GM18867 (cell line): ENCODE measurements around the gene DRD4.
"Not testable (repeated sequence)": the region's sequence is repeated elsewhere in the genome, so short reads cannot be mapped to it uniquely, and the experiment has no call there.

ENCODE experiments used
- ATAC-seq: cut with Tn5 transposase; IDR thresholded peaks from one replicate; pipeline ENCODE4 v1.9.1; 2021; ENCODE audit warnings: mild to moderate bottlenecking, moderate library complexity; ENCODE audit not compliant: unreplicated experiment

The DRD4 gene

DNA sequence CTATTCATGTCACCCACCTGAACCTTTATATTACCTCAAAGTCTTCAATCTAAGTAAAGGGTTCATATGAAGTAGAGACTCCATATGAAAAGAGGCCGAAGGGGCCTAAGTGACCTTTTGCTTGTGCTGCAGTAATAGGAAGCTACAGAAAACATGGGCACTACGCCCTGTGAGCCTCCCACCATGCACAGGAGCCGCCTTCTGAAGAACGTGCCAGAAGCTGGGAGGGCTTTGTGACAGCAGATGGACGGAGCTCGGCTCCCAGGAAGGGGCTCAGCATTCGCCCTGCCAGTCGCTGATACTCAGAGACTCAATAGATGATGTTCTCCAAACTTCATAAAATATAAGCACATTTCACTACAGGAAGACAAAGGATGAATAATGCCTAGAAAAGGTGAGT is 36.8 kb downstream of the DRD4 start:
- no peak for ATAC-seq

DNA sequence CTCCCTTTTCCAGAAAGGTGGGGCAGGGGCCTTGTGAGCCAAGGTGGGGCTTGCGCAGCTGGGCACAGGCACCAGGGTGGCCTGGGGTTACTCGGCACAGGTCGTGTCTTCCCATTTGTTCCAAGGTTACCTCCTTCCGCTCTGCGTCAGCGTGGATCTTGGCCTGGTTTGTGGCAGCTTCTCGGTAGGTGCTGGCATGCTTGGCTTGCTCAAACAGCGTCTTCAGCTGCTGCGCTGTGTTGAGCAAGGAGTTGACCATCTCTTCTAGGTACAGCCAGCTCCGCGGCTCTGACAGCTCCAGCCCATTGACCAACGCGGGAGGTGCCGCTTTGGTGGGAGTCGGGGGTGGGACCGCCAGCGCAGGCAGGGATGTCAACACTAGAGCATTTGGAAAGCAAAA is 37.3 kb downstream of the DRD4 start:
- ATAC-seq: no peak

DNA sequence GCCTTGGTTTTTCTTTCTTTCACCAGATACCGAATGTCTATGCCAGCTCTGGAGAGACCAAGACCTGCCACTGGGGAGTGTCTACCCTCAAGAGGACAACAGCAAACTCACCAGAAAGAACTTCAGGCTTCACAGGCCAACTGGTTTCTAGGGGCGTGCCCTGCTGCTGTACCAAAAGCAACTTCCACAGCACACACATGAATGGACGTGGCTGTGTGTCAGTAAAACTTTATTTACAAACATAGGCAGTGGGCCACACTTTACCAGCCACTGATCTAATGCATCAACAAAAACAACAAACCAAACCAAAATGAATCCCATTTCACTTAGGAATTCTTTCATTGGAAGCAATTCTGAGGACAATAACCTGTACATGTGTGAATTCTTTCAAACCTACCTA is 41.2 kb downstream of the DRD4 start:
- no peak for ATAC-seq

DNA sequence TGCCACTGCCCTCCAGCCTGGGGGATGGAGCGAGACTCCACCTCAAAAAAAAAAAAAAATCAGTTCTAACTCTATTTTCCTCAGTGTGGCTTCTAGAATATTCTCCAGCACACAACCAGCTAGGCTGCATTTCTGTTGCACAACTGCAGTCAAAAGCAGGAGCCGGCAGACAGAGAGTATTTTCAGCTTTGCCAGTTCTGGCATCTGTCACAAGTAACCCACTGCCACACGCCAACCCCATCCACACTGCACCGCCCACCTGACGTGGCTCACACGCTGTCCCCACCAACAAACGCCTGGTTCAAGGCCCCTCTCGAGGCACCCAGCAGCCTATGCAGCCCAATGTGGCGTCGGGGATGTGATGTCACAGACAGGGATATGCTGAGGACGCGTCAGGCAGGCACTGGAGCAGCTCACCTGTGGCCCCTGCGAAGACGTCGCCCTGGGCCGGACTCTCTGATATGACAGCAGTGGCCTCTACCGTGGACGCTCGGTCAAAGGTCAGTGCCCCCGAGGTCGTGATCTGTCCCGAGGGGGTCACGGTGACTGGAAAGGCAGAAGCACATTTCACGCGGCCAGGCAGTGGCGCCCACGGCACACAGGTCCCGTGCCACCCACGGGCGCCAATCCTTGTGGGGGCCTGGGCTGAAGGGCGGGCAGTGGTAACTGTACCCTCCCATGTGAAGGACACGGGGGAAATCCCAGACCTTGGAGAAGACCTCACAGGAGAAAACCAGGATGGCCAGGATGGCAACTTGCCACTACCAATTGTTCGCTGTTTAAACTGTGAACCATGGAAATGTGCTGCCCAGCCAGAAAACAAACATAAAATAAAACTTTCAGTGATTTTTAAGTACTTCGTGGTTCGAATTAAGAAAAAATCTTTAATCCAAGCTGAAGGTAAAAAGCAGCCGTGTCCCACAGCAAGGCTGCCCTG is 42.5 kb downstream of the DRD4 start:
- ATAC-seq: no peak

DNA sequence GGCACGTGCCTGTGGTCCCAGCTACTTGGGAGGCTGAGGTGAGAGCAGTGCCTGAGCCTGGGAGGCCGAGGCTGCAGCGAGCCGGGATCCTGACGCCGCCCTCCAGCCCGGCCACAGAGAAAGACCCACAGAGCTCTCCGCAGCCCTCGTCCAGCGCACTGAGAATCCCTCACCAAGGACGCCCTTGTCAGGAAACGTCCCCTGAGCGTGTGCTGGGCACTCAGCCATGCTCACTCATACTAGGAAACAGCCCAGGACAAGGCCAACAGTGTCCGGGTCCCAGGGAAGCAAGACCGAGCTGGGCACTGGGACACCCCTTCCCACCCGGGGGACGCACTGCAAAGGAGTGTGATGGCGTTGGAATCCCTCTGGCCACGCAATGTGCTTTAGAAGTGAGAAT is 43.4 kb downstream of the DRD4 start:
- no peak for ATAC-seq

DNA sequence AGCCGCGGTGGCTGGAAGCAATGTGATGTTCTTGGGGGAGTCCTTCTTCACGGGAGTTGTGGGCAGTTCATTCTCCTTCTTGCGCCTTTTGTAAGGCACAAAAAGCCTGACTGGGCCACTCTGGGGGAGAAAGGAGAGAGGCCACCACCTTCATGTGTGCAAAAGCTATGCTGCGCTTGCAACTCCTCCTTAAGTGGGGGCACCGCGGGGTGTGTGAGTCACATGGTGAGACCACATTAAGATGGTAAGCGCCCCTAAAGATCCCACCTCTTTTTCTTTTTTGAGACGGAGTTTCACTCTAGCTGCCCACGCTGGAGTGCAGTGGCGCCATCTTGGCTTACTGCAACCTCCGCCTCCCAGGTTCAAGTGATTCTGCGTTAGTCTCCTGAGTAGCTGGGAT is 43.9 kb downstream of the DRD4 start:
- ATAC-seq: no peak

DNA sequence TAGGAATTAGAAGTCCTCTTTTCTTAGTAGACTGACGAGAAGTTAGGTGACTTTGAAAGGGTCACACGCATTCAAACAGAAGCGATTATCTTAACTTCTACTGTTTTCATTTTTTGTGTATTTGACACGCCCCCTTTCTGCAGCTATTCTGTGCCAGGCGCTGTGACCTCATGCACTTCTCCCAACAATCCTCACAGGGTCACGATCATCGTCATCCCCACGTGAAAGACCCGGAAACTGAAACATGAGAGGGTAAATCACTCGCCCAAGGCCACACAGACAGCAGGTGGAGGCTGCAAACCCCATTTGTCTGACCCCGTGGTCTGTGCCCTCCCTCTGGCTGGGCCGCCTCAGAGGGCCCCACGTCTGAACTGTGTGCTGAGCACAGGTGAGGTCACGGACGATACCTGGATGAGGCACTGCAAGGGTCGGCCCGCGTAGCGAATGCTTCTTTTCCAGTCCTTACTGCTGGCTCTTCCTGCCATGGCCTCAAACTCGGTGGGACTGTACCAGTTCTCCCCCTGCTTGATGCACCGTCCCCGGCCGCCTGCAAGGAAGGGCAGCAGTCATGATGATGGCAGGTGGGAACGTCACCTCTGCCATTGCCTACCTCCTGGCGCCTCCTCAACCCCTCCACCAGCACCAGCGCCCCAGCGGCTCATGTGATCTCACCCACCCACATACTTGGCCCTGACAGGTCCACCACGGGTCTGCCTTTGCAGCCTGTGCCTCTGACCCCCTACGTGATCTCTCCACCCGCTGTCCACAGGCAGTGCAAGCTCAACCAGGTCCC is 49.6 kb downstream of the DRD4 start:
- ATAC-seq: no peak

DNA sequence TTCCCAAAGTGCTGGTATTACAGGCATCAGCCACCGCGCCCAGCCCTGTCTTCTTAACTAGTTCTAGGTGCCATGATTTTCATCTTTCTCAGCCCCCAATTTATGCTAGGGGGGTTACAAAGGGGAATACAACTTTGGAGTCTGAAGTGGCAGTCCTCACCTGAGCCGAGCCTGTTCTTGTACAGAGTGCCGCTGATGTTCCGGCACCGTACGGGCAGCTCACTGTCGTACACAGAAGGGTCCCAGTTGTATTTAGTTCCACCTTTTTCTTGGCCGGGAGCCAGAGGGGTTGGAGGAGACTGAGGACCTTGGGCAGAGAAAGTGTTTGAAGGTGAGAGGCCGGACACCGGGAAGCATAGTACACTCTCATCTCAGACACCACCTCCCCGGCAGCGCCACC is 50.7 kb downstream of the DRD4 start:
- no peak for ATAC-seq

DNA sequence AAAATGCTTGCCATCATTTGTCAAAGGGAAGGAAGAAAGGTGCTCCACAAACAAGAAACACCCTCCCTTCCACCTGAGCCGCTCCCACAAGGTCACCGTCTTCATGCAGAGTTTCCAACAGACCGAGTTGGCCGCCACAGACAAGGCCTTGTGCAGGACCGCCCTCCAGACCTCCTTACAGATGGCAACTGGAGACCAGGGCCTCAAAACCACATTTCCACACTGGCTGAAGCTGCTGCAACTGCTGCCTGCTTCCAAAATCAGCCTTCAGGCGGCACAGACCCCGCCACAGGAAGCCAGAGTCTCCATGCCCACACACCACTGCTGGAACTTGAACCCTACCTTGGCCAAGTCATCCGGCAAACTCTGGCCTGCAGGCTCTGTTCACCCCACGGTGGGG is 51.6 kb downstream of the DRD4 start:
- ATAC-seq: no peak

DNA sequence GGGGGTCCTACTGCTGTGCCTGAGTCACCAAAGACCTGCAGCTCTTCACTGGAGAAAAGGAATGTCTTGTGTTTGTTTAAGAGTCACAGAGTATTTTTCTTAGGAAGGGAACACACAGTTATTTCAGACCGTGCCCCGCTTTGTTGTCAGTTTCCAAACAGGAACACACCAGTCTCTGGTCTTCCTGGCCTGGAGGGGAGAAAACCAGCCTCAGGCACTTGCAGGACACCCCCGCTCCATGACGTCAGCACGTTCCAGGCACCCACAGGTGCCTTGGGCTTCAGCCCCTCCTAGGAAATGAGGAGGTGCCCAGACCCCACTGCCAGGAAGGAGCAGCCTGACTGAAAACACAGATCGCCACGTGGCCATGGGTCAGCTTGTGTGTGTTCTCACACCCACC is 52.6 kb downstream of the DRD4 start:
- ATAC-seq: no peak

DNA sequence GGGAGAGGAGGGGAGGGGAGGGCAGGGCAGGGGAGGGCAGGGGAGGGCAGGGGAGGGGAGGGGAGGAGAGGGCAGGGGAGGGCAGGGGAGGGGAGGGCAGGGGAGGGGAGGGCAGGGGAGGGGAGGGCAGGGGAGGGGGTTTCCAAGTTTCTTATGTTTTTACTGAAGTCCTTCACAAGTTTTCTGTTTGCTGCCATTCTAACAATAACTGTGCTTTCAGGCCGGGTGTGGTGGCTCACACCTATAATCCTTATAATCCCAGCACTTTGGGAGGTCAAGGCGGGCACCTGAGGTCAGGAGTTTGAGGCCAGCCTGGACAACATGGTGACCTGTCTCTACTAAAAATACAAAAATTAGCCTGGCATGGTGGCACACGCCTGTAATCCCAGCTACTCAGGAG is 53.2 kb downstream of the DRD4 start:
- not testable (repeated sequence) for ATAC-seq
